ENCODE results near the gene RIPOR3. TPM values are rescaled to one million over a fixed set of nuclear protein-coding genes. Genes with fewer than 3 reads are reported as not detected.
"Not testable (repeated sequence)": the region's sequence is repeated elsewhere in the genome, so short reads cannot be mapped to it uniquely, and the experiment has no call there.

Gene RIPOR3
- total RNA-seq, 1 experiment from 2014 or later: 0.58 TPM

DNA sequence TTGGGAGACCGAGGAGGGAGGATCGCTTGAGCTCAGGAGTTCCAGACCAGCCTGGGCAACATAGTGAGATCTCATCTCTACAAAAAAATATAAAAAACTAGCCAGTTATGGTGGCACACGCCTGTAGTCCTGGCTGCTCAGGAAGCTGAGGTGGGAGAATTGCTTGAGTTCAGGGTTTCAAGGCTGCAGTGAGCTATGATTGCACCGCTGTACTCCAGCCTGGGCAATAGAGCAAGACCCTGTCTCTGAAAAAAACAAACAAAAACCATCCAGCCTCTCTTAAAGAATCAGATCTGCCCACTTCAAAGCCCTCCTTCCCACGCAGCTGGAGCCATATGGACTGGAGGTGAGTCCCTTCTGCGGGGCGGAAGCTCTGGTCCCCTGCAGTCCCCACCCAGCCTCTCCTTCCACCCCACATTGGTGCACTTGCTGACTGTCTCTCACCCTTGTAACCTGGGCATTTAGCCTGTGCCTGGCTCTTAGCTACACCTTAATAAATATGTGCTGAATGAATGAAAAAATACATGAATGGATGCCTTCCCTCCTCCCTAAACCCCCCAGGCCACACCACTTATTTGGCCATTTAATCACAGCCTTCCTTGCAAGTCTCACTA, 32.9 kb upstream of the RIPOR3 start:
- DNase-seq (ENCODE audit: low spot score): no peak

DNA sequence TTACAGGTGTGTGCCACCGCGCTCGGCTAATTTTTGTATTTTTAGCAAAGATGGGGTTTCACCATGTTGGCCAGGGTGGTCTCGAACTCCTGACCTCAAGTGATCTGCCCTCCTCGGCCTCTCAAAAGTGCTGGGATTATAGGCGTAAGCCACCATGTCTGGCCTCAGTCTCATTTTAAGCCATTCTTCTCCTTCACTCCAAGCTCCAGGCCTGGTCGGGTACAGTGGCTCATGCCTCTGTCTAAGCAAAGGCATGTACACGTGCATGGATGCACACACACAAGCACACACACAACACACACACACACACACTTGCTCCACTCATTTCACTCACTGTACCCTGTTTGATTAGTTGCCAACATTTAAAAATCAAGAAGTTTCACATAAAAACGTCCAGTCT, 32.3 kb upstream of the RIPOR3 start:
- DNase-seq (ENCODE audit: low spot score): no peak

DNA sequence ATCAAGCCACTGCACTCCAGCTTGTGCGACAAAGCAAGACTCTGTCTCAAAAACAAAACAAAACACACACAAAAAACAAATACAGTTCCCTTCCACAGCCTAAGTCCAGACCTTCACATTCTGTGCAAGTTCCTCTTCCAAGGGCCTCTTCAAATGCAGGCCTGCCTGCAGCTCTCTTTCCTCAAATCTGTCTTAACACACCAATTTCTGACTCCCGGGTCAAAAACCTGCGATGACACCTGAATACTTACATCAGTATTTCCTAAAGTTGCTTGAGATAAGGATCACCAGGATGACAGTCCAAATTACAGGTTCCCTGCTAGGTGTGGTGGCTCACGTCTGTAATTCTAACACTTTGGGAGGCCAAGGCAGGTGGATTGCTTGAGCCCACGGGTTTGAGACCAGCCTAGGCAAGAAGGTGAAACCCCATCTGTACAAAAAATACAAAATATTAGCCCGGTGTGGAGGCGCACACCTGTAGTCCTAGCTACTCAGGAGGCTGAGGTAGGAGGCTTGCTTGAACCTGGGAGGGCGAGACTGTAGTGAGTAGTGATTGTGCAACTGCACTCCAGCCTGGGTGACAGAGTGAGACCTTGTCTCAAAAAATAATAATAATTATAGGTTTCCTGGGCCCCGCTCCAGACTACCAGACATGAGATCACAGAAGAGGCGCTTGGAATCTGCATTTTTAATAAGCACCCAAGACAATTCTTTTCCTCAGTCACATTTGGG, 31.2 kb upstream of the RIPOR3 start:
- no peak for DNase-seq (ENCODE audit: low spot score)

DNA sequence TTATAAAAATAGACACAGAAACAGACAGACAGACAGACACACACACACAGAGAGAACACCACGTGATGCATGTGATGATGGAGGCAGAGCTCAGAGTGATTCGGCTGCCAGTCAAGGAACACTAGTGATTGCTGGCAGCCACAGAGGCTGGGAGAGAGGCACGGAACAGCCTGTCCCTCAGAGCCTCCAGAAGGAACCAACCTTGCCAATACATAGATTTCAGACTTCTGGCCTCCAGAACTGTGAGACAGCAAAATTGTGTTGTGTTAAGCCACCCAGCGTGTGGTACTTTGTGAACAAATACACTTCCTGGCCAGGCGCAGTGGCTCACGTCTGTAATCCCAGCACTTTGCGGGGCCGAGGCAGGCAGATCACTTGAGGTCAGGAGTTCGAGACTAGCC, 30.5 kb upstream of the RIPOR3 start:
- no peak for DNase-seq (ENCODE audit: low spot score)

DNA sequence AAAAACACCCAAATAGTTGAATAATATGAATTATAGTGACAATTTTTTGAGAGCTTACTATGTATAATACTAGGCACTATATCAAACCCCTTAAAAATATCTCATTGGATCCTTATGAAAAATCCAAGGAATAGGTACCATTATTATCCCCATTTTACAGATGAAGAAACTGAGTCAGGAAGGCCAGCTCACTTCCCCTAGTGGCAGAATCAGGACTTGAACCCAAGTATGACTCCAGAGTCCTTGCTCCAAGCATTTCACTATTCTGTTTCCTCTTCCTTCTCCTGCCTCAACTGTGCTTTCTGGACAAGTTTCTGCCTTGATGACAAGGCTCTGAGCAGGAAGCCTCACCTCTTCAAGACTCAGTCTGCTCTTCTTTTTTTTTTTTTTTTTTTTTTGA, 29.2 kb upstream of the RIPOR3 start:
- no peak for DNase-seq (ENCODE audit: low spot score)

DNA sequence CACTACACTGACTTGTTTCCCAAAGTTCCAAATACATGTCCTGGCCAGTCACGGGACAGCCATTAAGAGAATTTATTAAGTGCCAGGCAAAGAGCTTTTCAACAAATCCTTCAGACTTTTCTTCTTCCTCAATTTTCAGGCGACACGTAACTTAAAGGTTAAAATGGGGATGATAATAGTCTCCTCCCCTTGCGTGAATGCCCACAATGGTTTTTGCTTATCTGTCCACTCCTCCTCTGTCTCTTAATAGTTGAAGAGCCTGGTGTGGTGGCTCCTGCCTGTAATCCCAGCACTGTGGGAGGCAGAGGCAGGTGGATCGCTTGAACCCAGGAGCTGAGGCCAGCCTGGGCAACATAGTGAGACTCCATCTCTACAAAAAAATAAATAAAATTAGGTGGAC, 28.7 kb upstream of the RIPOR3 start:
- no peak for DNase-seq (ENCODE audit: low spot score)

DNA sequence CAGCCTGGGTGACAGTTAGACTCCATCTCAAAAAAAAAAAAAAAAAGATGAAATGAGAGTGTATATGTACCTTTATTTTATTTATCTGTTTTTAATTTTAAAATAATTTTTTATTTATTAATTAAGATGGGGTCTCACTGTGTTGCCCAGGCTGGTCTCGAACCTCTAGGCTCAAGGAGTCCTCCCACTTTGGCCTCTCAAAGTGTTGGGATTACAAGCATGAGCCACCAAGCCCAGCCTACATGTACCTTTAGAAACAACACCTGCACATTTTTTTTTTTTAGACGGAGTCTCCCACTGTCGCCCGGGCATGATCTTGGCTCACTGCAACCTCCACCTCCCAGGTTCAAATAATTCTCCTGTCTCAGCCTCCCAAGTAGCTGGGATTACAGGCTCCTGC, 28.0 kb upstream of the RIPOR3 start:
- DNase-seq (ENCODE audit: low spot score): no peak

DNA sequence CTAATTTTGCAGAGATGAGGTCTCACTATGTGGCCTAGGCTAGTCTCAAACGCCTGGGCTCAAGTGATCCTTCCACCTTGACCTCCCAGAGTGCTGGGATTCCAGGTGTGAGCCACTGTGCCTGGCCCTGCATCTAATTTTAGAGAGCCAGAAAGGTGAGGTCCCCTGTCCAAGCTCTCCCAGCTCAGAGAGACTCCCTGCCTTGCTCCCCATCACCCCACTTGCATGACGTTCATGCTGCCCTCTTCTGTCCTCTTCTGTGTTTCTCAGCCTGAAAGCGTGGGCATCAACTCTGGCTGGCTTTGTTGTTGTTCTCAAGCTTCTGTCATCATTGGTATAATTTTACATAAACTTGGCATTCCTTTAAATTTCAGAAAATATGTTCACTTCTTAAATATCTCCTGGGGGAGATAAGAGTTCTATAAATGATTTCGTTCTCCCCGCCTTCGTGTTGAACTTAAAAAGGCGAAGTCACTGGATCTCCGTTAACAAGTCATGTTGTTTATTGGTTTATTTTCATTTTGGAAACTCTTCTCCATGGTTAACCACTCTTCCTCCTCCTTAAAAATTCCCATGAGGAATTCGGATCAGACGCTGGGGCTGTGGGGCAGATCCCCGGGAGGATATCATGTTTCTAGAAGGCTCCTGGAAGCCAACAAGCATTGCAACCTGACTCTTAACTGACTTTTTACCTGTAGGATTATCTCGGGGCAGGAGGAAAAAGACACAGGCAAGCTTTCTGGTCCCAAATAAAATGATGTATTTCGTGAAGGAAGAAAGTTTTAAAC, 26.8 kb upstream of the RIPOR3 start:
- DNase-seq (ENCODE audit: low spot score): peak; percentile 39

DNA sequence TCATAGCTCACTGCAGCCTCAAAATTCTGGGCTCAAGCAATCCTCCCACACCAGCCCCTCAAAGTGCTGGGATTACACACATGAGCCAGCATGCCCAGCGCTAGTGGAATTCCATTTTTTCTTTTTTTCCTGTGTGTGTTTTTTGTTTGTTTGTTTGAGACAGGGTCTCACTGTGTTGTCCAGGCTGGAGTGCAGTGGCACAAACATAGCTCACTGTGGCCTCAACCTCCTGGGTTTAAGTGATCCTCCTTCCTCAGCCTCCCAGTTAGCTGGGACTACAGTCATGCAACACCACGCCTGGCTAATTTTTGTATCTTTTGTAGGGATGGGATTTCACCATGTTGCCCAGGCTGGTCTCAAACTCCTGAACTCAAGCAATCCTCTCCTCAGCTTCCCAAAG, 26.0 kb upstream of the RIPOR3 start:
- DNase-seq (ENCODE audit: low spot score): no peak

DNA sequence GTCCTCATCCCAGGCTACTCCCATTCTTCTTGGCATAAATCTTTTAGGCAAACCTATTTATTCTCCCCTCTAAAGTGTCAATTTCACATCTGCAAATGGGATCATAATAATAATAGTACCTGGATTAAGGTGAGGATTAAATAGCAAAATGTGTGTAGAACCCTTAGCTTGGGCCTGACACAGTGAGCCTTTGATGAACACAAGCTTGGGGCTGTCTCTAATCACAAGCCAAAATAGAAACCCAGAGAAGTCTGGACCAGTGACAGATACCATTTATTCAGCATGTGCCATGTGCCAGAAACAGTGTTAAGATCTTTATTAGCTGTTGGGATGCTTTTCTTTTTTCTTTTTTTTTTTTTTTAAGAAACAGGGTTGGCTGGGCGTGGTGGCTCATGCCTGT, 25.2 kb upstream of the RIPOR3 start:
- DNase-seq (ENCODE audit: low spot score): no peak

DNA sequence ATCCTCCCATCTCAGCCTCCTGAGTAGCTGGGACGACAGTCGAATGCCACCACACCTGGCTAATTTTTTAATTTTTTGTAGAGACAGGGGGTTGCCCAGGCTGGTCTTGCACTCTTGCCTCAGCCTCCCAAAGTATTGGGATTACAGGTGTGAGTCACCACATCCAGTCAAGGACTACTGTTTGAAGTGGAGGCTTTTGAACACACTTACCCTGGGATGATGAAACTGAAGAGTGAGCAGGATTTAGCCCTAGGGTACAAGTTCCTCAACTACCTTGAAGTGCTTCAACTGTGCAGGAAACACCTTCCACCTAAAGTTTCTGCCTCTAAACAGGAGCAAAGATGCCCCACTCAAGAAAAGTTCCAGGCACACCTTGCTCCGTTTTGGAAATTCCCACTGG, 24.4 kb upstream of the RIPOR3 start:
- no peak for DNase-seq (ENCODE audit: low spot score)

DNA sequence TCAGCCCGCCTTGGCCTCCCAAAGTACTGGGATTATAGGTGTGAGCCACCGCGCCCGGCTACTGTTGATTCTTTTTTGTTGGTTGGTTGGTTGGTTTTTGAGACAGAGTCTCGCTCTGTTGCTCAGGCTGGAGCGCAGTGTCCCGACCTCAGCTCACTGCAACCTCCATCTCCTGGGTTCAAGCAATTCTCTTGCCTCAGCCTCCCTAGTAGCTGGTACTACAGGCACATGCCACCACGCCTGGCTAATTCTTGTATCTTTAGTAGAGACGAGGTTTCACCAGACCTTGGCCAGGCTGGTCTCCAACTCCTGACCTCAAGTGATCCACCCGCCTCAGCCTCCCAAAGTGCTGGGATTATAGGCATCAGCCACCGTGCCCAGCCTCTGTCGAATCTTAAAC, 23.1 kb upstream of the RIPOR3 start:
- not testable (repeated sequence) for DNase-seq (ENCODE audit: low spot score)

DNA sequence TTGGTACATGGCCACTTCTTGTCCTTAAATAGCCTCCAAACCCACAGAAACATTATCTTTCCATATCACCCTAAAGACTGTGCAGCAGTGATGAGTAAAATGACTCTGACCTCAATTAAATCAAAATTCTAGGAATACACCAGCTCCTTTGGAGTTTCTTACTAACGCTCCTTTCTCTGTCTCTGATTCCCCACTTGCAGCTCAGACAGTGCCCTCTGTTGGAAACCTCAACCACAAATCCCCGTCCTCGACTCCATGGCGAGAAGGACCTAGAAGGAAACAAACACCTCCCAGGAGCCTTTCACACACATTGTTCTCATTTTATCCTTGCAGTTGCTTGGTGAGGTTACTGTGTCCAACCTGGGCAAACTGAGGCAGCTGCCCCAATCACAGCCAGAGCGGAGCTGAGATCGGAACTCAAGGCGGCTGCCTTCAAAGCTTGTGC, 22.3 kb upstream of the RIPOR3 start:
- no peak for DNase-seq (ENCODE audit: low spot score)

DNA sequence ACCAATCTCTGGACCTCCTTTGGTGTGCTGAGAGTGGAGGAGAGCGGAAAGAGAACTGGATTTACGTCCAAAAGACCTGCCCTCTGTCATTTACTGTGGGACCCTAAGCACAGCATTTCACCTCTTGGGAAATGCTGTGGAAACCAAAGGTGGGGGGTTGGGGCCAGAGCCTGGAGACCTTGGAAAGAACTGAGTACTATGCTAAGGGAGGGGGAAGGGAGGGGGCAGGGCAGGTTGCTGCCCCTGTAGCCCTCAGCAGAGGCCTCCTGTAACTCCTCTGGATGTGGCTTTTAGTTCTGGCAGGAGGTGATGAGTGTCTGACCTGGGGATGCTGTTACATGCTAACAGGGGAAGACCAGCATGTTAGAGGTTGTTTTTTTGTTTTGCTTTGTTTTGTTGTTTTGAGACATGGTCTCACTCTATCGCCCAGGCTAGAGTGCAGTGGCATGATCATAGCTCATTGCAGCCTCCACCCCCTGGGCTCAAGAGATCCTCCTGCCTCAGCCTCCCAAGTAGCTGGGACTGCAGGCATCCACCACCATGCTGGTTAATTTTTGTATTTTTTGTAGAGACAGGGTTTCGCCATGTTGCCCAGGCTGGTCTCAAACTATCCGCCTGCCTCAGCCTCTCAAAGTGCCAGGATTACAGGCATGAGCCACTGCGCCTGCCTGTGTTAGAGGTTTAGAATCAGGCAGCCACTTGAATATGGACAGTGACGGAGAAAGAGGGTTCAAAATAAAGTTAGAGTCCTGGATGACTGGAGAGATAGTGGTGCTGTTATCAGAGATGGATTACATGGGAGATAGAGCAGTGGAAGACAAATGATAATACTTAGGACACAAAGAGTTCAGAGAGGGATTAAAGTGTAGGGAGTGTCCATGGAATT, 21.7 kb upstream of the RIPOR3 start:
- DNase-seq (ENCODE audit: low spot score): no peak

DNA sequence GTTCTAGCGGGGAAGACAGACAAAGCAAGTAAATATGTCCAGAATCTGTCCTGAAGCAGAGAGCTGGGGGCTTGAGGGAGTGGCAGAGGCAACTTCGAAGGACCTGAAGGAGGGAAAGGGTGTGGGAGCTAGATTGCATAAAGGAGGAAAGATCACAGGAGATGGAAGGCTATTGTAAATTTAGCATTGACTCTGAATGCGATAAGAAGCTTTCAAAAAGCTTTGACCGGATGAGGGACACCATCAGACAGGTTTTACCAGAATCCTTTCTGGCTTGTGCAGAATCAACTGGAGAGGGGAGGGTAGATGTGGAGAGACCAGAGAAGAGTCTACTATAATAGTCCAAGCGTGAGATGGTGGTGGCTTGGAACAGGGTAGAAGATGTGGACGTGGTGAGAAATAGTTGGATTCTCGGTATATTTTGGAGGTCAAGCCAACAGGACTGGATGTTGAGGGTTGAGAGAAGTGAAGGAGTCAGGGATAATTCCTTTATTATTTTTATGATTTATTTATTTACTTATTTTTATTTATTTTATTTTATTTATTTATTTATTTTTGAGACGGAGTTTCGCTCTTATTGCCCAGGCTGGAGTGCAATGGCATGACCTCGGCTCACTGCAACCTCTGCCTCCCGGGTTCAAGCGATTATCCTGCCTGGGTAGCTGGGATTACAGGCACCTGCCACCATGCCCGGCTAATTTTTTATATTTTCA, 19.9 kb upstream of the RIPOR3 start:
- DNase-seq (ENCODE audit: low spot score): no peak

DNA sequence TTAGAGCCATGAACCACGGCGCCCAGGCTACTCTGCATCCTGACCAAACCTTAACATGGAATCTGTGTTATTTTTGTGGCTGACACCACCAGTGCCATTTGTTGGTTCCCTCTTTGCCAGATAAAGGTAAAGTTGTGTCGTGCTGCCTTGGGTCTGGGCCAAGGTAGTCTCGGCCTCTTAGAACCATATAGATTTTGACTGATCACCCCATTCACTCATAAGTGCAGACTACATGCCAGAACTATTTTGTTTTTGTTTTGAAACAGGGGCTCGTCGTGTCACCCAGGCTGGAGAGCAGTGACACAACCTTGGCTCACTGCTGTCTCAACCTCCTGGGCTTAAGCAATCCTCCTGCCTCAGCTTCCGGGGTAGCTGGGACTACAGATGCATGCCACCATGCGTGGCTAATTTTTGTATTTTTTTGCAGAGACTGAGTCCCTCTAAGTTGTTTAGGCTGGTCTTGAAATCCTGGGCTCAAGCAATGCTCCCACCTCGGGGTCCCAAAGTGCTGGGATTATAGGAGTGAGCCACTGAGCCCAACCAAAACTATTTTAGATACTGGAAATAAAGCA, 19.2 kb upstream of the RIPOR3 start:
- DNase-seq (ENCODE audit: low spot score): no peak

DNA sequence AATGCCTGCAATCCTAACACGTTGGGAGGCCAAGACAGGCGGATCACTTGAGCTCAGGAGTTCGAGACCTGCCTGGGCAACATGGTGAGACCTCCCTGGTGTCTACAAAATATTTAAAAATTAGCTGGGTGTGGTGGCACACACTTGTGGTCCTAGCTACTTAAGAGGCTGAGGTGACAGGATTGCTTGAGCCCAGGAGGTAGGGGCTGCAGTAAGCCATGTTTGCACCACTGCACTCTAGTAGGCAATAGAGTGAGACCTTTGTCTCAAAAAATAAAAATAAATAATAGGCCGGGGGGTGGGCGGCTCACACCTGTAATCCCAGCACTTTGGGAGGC, 18.3 kb upstream of the RIPOR3 start:
- DNase-seq (ENCODE audit: low spot score): no peak

DNA sequence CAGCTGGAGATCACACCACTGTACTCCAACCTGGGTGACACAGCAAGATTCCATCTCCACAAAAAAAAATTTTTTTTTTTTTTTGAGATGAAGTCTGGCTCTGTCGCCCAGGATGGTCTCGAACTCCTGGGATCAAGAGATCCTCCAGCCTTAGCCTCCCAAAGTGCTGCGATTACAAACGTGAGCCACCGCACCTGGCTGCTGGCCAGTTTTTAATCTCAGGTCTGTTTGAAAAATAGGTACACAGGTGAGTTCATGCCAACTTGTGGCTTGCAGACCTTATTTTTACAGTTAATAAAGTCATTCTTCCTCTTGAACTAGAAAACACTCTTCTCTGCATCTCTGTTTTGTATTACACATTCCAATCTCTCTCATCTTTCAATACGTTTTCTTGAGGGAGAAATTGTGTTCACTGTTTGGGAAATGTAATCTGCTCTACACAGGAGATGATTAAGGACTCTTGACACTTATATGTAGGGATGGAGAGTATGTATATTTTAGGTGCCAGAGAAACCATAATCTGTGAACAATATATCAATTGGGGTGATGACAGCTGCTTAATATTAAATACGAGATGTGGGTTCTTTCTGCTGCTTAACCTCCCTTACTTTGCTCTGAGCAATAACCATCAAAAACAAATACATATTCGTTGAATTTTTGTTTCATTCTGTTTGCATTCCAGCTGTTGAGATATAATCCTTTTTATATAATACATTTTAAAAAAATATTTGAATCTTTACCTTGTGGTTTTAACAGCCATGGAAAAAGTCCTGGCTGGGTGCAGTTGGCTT, 17.7 kb upstream of the RIPOR3 start:
- DNase-seq (ENCODE audit: low spot score): no peak

DNA sequence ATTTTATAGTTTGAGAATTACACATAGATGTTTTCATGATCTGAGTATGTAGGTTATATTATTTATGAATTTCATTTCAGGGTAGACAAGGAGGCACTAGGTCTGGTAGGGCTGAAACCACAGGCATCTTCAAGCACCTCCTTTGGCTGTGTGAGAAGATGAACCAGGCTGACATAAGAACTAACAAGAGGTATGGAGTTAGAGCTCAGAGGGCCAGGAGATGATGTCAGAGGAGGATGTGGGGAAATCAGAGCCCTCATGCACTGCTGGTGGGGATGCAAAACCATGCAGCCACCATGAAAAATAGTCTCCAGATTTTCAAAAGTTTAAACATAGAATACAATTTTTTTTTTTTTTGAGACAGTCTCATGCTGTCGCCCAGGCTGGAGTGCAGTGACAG, 13.6 kb upstream of the RIPOR3 start:
- no peak for DNase-seq (ENCODE audit: low spot score)

DNA sequence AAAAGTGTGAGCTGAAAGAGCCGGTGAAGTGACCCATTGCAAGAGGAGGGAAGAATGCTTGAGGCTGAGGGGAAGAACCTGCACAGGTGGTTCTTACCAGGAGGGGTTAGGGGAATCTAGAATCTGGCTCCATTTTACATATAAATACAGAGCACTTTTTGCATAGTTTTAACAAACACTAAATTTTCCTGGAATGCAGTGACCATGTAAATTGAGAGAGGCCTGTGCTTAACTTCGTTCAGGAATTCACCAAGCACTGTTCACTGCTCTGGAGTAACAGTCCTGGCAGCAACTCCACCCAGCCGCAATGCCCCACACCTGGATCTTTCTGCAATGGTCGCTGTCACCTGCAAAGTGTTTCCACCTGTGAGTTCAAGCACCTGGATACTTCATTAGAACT, 13.2 kb upstream of the RIPOR3 start:
- DNase-seq (ENCODE audit: low spot score): no peak

Measured in H4 (cell line).